Measurements from ENCODE around the gene DCDC1. TPM values are rescaled to one million over a fixed set of nuclear protein-coding genes. Genes with fewer than 3 reads are reported as not detected.

DCDC1 gene
- total RNA-seq, 4 donors from 2014 or later: not detected

DNA sequence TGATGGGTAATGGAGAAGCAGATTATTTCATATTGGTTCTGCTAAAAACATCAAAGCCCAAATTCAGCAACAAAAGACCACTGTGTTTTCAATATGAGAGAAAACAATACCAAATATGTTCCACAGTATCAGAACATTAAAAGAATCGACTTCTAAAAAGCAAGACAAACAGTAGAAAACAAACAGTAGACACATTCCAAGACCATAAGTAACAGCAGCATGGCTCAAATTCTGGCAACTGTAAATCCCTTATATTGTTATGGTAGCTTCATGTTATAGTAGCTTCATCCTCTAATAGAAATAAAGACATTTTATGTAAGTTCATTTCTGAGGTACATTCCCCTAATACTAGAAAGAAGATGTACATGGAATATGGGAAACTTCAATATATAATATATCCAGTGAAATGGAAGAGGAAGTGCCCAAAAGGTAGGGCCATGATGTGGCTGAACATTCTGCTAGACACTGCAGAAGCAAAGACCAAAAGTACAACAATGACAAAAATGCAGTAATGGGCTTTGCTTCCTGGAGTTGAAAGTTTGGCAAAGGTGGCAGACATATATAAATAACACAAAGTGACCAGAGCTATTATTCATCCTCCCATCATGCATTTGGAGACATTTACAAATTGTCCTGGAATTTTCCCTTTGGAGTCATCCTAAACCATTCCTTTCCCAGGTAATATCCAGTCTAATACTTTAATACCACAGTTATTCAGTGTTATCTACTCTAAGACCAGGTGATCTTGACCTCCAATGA lies 299.9 kb downstream of the DCDC1 start:
- TF ChIP-seq POLR2A (IDR thresholded peaks at IDR 0.05): no peak
- TF ChIP-seq, protein P1, sequence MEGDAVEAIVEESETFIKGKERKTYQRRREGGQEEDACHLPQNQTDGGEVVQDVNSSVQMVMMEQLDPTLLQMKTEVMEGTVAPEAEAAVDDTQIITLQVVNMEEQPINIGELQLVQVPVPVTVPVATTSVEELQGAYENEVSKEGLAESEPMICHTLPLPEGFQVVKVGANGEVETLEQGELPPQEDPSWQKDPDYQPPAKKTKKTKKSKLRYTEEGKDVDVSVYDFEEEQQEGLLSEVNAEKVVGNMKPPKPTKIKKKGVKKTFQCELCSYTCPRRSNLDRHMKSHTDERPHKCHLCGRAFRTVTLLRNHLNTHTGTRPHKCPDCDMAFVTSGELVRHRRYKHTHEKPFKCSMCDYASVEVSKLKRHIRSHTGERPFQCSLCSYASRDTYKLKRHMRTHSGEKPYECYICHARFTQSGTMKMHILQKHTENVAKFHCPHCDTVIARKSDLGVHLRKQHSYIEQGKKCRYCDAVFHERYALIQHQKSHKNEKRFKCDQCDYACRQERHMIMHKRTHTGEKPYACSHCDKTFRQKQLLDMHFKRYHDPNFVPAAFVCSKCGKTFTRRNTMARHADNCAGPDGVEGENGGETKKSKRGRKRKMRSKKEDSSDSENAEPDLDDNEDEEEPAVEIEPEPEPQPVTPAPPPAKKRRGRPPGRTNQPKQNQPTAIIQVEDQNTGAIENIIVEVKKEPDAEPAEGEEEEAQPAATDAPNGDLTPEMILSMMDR (IDR thresholded peaks at IDR 0.05): no peak
- DNase-seq: no peak
- H3K27me3 ChIP-seq: no peaks in the 10 kb centered on the region
- intact Hi-C loops (cut with DNase I): no loop called here
- WGBS, 2 donors: 25 to 28% methylated on average over 1 of the region's 1 CpG
- no peaks in the 10 kb centered on the region for H3K36me3 ChIP-seq
- no peak overlapping the region for H3K27ac ChIP-seq
- H3K4me1 ChIP-seq: no peaks in the 10 kb centered on the region
- H3K9me3 ChIP-seq: no peaks in the 10 kb centered on the region
- H3K4me3 ChIP-seq: no peak overlapping the region

DNA sequence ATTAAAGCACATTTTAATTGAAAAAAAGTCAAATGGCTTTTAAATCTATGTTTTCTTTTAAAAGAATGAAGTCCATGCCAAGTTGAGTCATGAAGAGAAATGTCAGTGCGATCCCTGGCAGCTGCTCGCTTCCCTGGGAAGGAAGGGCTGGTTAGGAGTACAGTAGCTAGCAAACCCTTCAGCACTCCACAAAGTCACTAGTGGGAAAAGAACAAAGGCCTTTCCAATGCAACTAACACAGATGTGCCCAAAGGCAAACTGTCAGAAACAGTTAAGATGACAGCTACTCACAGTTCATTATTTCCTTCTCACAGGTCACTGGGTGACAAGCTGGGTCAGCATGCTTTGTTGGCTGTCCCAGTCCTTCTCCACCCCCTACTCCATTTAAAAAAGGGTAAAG lies 308.7 kb downstream of the DCDC1 start:
- H3K27me3 ChIP-seq: no peaks in the 10 kb centered on the region
- WGBS, 2 donors: 23 to 45% methylated on average over 2 of the region's 2 CpGs
- TF ChIP-seq, protein P1 (IDR thresholded peaks at IDR 0.05): no peak
- TF ChIP-seq POLR2A (IDR thresholded peaks at IDR 0.05): no peak
- H3K9me3 ChIP-seq: no peaks in the 10 kb centered on the region
- H3K4me1 ChIP-seq: no peaks in the 10 kb centered on the region
- no peaks in the 10 kb centered on the region for H3K36me3 ChIP-seq
- no peak for DNase-seq
- no peak overlapping the region for H3K4me3 ChIP-seq
- intact Hi-C loops (cut with DNase I): no loop called here
- H3K27ac ChIP-seq: no peak overlapping the region

DNA sequence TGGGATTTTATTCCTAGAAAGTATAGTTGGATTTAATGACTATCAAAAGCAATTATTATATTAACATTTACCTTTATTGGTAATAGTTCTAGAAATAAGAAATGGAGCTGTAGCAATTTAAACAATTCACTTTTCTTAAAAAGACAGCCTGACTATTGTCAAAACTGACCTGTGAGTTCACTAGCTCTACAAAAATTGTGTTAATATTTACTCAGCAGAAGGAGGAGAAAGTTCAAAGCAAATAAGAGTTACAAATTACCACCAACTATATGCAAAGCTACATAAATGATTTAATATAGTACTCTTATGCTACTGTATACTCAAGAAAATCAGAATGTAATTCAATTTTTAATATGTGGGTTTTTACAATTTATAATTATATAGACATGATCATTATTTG lies 310.0 kb downstream of the DCDC1 start:
- Histone ChIP-seq H3K4me1 (no peaks in the 10 kb centered on the region), H3K27me3 (no peaks in the 10 kb centered on the region), H3K27ac (no peak overlapping the region), H3K4me3 (no peak overlapping the region), H3K36me3 (no peaks in the 10 kb centered on the region), H3K9me3 (no peaks in the 10 kb centered on the region)
- TF ChIP-seq, protein P1 (IDR thresholded peaks at IDR 0.05): no peak
- intact Hi-C loops (cut with DNase I): no loop called here
- DNase-seq: no peak

DNA sequence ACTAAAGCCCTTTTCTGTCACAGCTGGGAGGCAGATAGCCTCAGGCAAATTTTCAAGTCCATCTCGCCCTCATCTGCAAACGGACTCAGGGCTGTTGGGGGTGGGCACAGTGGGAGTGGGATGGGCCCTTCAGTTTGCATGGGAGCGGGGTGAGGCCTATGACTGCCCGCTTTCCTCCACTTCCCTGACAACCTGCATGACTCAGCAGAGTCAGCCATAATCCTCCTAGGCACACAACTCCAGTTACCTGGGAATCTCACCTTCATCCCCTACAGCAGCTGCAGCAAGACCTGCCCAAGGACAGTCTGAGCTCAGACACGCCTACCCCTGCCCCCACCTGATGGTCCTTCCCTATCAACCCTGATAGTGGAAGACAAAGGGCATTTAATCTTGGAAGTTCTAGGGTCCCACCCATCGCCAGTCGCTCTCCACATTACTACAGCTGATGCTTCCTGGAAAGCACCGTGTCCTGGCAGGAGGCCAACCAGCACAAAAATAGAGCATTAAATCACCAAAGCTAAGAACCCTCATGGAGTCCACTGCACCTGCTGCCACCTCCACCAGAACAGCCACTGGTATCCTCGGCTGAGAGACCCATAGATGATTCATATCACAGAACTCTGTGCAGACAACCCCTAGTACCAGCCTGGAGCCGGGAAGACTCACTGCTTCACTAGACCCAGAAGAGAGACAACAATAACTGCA lies 319.3 kb downstream of the DCDC1 start:
- intact Hi-C loops (cut with DNase I): no loop called here
- Histone ChIP-seq H3K36me3 (no peaks in the 10 kb centered on the region), H3K27me3 (no peaks in the 10 kb centered on the region), H3K4me3 (no peak overlapping the region), H3K9me3 (peaks cover 0 to 6% (median 0%) of the 10 kb centered on the region in 3 donors), H3K27ac (no peak overlapping the region), H3K4me1 (no peaks in the 10 kb centered on the region)
- 64 to 69% methylated on average over 5 to 9 of the region's 10 CpGs for WGBS, 2 donors
- TF ChIP-seq, protein P1 (IDR thresholded peaks at IDR 0.05): no peak
- no peak for TF ChIP-seq POLR2A (IDR thresholded peaks at IDR 0.05)
- no peak for DNase-seq

DNA sequence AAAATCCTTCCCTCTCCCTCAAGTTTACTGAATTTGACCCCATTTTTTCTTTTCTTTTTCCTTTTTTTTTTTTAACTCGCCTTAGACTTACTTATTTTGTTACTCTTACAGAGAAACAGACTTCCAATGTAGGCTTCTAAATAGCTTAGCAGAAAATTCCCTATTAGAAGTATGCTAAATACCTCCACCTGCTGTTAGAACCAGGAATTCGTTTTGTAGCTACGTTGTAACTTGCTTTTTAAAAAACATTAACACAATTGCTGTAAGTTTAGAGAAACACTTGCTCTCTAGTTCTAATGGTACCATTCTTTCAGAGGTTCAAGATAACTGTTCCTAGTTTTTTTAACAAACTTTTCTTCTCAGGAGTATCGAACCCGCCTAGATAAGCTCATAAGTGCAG lies 324.2 kb downstream of the DCDC1 start:
- intact Hi-C loops (cut with DNase I): no loop called here
- DNase-seq: no peak
- no peak overlapping the region for H3K4me3 ChIP-seq
- H3K27ac ChIP-seq: no peak overlapping the region
- no peaks in the 10 kb centered on the region for H3K36me3 ChIP-seq
- TF ChIP-seq POLR2A (IDR thresholded peaks at IDR 0.05): no peak
- TF ChIP-seq, protein P1 (IDR thresholded peaks at IDR 0.05): no peak
- peaks cover 0 to 4% (median 0%) of the 10 kb centered on the region in 3 donors for H3K9me3 ChIP-seq
- 39 to 44% methylated on average over 5 of the region's 5 CpGs for WGBS, 2 donors
- no peaks in the 10 kb centered on the region for H3K4me1 ChIP-seq
- no peaks in the 10 kb centered on the region for H3K27me3 ChIP-seq
